GM23338 (cell line): Measurements from ENCODE around the gene TMCC1. TPM values are rescaled to one million over a fixed set of nuclear protein-coding genes. Genes with fewer than 3 reads are reported as not detected.

Experiments used
- ATAC-seq: fragments of 200-7000 bp; cut with Tn5 transposase; 3 replicates; pipeline ENCODE4 v1.9.1; 2020
- DNase-seq: peaks from one replicate; pipeline ENCODE4 v3.0.0-alpha.2; 2015; ENCODE audit warnings: low spot score
- H2AFZ ChIP-seq: fragments of 200-600 bp; sonication (generic); 2 replicates; pipeline ENCODE4 v1.8.0; 2016; ENCODE audit warnings: antibody characterized with exemption, mild to moderate bottlenecking, moderate library complexity
- H3F3A ChIP-seq: fragments of 200-600 bp; sonication (generic); replicated peaks from 2 replicates; pipeline ENCODE4 v1.8.0; 2017; ENCODE audit warnings: antibody characterized with exemption, mixed run types, low read depth
- H3K27ac ChIP-seq: fragments of 200-600 bp; sonication (generic); 2 replicates; pipeline ENCODE4 v1.6.1; 2016; ENCODE audit warnings: low read depth
- H3K27me3 ChIP-seq: fragments of 200-600 bp; sonication (generic); 2 replicates; pipeline ENCODE4 v1.8.0; 2016; ENCODE audit warnings: mild to moderate bottlenecking, mixed run types, moderate library complexity; ENCODE audit not compliant: insufficient read depth
- H3K36me3 ChIP-seq: fragments of 200-600 bp; sonication (generic); 2 replicates; pipeline ENCODE4 v1.8.0; 2016; ENCODE audit warnings: mild to moderate bottlenecking; ENCODE audit not compliant: insufficient read depth
- H3K4me1 ChIP-seq: fragments of 200-600 bp; sonication (generic); 2 replicates; pipeline ENCODE4 v1.8.0; 2016; ENCODE audit warnings: mild to moderate bottlenecking, moderate library complexity; ENCODE audit not compliant: insufficient read depth
- H3K4me2 ChIP-seq: fragments of 200-600 bp; sonication (generic); 2 replicates; pipeline ENCODE4 v1.7.1; 2017; ENCODE audit warnings: mixed run types
- H3K4me3 ChIP-seq: fragments of 200-600 bp; sonication (generic); 2 replicates; pipeline ENCODE4 v1.6.1; 2016; ENCODE audit warnings: mixed run types
- H3K79me2 ChIP-seq: fragments of 200-600 bp; sonication (generic); replicated peaks from 2 replicates; pipeline ENCODE4 v1.8.0; 2017; ENCODE audit warnings: mild to moderate bottlenecking; ENCODE audit not compliant: insufficient read depth
- H3K9me2 ChIP-seq: fragments of 200-600 bp; sonication (generic); 2 replicates; pipeline ENCODE4 v1.8.0; 2017; ENCODE audit not compliant: insufficient read depth
- H4K20me1 ChIP-seq: fragments of 200-600 bp; sonication (generic); replicated peaks from 2 replicates; pipeline ENCODE4 v1.8.0; 2017; ENCODE audit warnings: mild to moderate bottlenecking; ENCODE audit not compliant: insufficient read depth
- H3K27ac Mint-ChIP-seq: 2 replicates; pipeline ENCODE4 v1.8.0; 2020; ENCODE audit warnings: inconsistent platforms, mild to moderate bottlenecking, moderate library complexity, mixed read lengths
- H3K27me3 Mint-ChIP-seq: 3 replicates; pipeline ENCODE4 v1.8.0; 2022; ENCODE audit warnings: low read depth, mild to moderate bottlenecking, moderate library complexity, mixed read lengths, inconsistent platforms; ENCODE audit not compliant: insufficient read depth, poor library complexity
- H3K36me3 Mint-ChIP-seq: 3 replicates; pipeline ENCODE4 v1.8.0; 2021; ENCODE audit warnings: low read depth, mild to moderate bottlenecking, inconsistent platforms, moderate library complexity, mixed read lengths
- H3K4me1 Mint-ChIP-seq: 3 replicates; pipeline ENCODE4 v1.8.0; 2020; ENCODE audit warnings: mild to moderate bottlenecking, inconsistent platforms, mixed read lengths
- H3K4me3 Mint-ChIP-seq: 3 replicates; pipeline ENCODE4 v1.8.0; 2021; ENCODE audit warnings: moderate library complexity, mild to moderate bottlenecking, inconsistent platforms, mixed read lengths
- H3K9me3 Mint-ChIP-seq: 3 replicates; pipeline ENCODE4 v1.8.0; 2020; ENCODE audit warnings: moderate library complexity, mild to moderate bottlenecking, inconsistent platforms, mixed read lengths
- CREB1 ChIP-seq: fragments of 250-450 bp; sonication (Bioruptor Pico); IDR thresholded peaks from 2 replicates; pipeline ENCODE4 v1.5.0; 2020; ENCODE audit warnings: low read depth, mild to moderate bottlenecking, moderate library complexity
- CTCF ChIP-seq, 2 experiments: fragments of 200-600 bp in 1 of 2; sonication (generic) in 1 of 2; conservative IDR thresholded peaks; 2 replicates each; pipeline versions ENCODE4 v1.5.1 to v1.6.1; 2016 to 2017; ENCODE audit warnings: antibody characterized with exemption in 2 of 2, low read depth in 2 of 2, mild to moderate bottlenecking in 2 of 2, moderate library complexity in 1 of 2
- ETS1 ChIP-seq: IDR thresholded peaks from 2 replicates; pipeline ENCODE4 v1.6.1; 2016; ENCODE audit warnings: antibody characterized with exemption
- JUNB ChIP-seq: IDR thresholded peaks from one replicate; pipeline ENCODE4 v1.6.1; 2016; ENCODE audit warnings: antibody characterized with exemption; ENCODE audit not compliant: unreplicated experiment
- ZNF462 ChIP-seq: fragments of 250-450 bp; sonication (Bioruptor Pico); IDR thresholded peaks from 2 replicates; pipeline ENCODE4 v1.5.0; 2020; ENCODE audit warnings: mild to moderate bottlenecking, moderate library complexity
- polyA plus RNA-seq: library from polyadenylated mRNA; unstranded; fragments of >200 nt; fragmentation: Nextera tagmentation; extraction: Ambion mirVana; gene quantifications from 2 replicates; pipeline ENCODE4 v1.2.1, GENCODE V29; 2016
- total RNA-seq: library from RNA; depleted of rRNA; stranded (reverse); fragments of >200 nt; shearing (Covaris generic); gene quantifications from 2 replicates; pipeline ENCODE4 v1.2.3, GENCODE V29; 2014

The TMCC1 gene
- total and polyA plus RNA-seq, 2 experiments from 2014 or later = 8.2 to 18.4 TPM

- TF ChIP-seq ZNF462 (CRISPR knock-in tag) (no peak), CTCF (conservative IDR thresholded peaks at IDR 0.05; ENCODE audit: low read depth in 2 of 2) (no peak), ETS1 (no peak), CREB1 (CRISPR knock-in tag) (no peak)
Observed at GRCh38 chr3:129703913-129704312, 189.6 kb downstream of the TMCC1 start (continued).

- Histone ChIP-seq H3K9me2 (no peaks in the 10 kb centered on the region), H3K27me3 (no peaks in the 10 kb centered on the region), H4K20me1 (no peaks in the 10 kb centered on the region), H3K79me2 (peaks cover 2% of the 10 kb centered on the region; the same call in 1 of the 2 replicates), H3F3A (no peaks in the 10 kb centered on the region), H3K4me2 (no peak overlapping the region), H3K36me3 (no peaks in the 10 kb centered on the region), H2AFZ (no peak overlapping the region), H3K4me1 (peaks cover 31% of the 10 kb centered on the region), H3K27ac (no peak overlapping the region), H3K4me3 (no peak overlapping the region)
- Mint-ChIP-seq H3K4me1 (peaks cover 33% of the 10 kb centered on the region), H3K9me3 (peaks cover 3% of the 10 kb centered on the region; the same call in 2 of the 3 replicates), H3K27ac (peak overlapping the region; percentile 63; the same call in 1 of the 2 replicates), H3K36me3 (peaks cover 3% of the 10 kb centered on the region), H3K27me3 (peaks cover 4% of the 10 kb centered on the region), H3K4me3 (no peak overlapping the region)
- ATAC-seq (no peak), DNase-seq (no peak)
- TF ChIP-seq ETS1 (no peak), JUNB (no peak), CREB1 (CRISPR knock-in tag) (no peak)
Observed at GRCh38 chr3:129702934-129703712, 190.4 kb downstream of the TMCC1 start.
